Vagina (tissue), 2 donors: ENCODE data around the gene FAM83C. TPM values are rescaled to one million over a fixed set of nuclear protein-coding genes. Genes with fewer than 3 reads are reported as not detected.
A peak's percentile ranks its signal among the peaks of the same experiment; 100 is the strongest.

Experiments used
- DNase-seq, 2 donors: peaks; one replicate each; pipeline ENCODE4 v3.0.0-alpha.2; 2017; ENCODE audit errors: extremely low spot score in 2 of 2
- H3K27ac ChIP-seq: fragments of 200-600 bp; sonication (generic); one replicate; pipeline ENCODE4 v1.5.1; 2019
- H3K27me3 ChIP-seq: fragments of 200-600 bp; sonication (generic); one replicate; pipeline ENCODE4 v1.5.1; 2019
- H3K36me3 ChIP-seq, 2 donors: fragments of 200-600 bp; sonication (generic); one replicate each; pipeline ENCODE4 v1.5.1; 2017 to 2019
- H3K4me1 ChIP-seq: fragments of 200-600 bp; sonication (generic); one replicate; pipeline ENCODE4 v1.5.1; 2019
- H3K4me3 ChIP-seq, 2 donors: fragments of 200-600 bp; sonication (generic); 1 replicate in 1 of 2; 2 replicates in 1 of 2; pipeline ENCODE4 v1.5.1; 2016 to 2019
- H3K9me3 ChIP-seq: fragments of 200-600 bp; sonication (generic); one replicate; pipeline ENCODE4 v1.5.1; 2019
- CTCF ChIP-seq, 3 experiments: fragments of 450-650 bp in 2 of 3; fragments of 200-600 bp in 1 of 3; sonication (generic) in 1 of 3; IDR thresholded peaks; one replicate each; pipeline ENCODE4 v1.5.1; 2017 to 2019; ENCODE audit warnings: antibody characterized with exemption in 3 of 3, mild to moderate bottlenecking in 2 of 3, moderate library complexity in 2 of 3
- POLR2A ChIP-seq, 2 donors: fragments of 450-650 bp; IDR thresholded peaks; one replicate each; pipeline ENCODE4 v1.6.1; 2017; ENCODE audit warnings: antibody characterized with exemption in 2 of 2, mild to moderate bottlenecking in 2 of 2, moderate library complexity in 2 of 2
- POLR2AphosphoS5 ChIP-seq, 2 donors: sonication (generic); formaldehyde crosslinking; IDR thresholded peaks; one replicate each; pipeline ENCODE4 v1.9.0; 2017; ENCODE audit warnings: antibody characterized with exemption in 2 of 2, mild to moderate bottlenecking in 2 of 2, low read depth in 1 of 2; ENCODE audit not compliant: insufficient read depth in 1 of 2
- intact Hi-C: fragments of 100-400 bp; cut with DNase I; formaldehyde crosslinking; loops from one replicate; pipeline ENCODE4 v1.15.1; 2023
- total RNA-seq: library from RNA; depleted of rRNA; stranded (reverse); fragments of >200 nt; gene quantifications from one replicate; pipeline ENCODE4 v1.2.3, GENCODE V29; 2016

FAM83C gene
- total RNA-seq, 1 donor from 2014 or later, result 16.9 TPM

- Histone ChIP-seq H3K36me3 (no peaks in the 10 kb centered on the region), H3K4me1 (peaks cover 47% of the 10 kb centered on the region), H3K27me3 (no peaks in the 10 kb centered on the region), H3K27ac (peak overlapping the region; percentile 75), H3K4me3 (no peak overlapping the region), H3K9me3 (no peaks in the 10 kb centered on the region)
- no peak for DNase-seq
- intact Hi-C loops, result no loop called here
- TF ChIP-seq POLR2A (IDR thresholded peaks at IDR 0.05) (no peak), POLR2AphosphoS5 (IDR thresholded peaks at IDR 0.05; ENCODE audit: insufficient read depth in 1 of 2, low read depth in 1 of 2) (no peak), CTCF (IDR thresholded peaks at IDR 0.05) (no peak)
These were observed 11.1 kb upstream of the FAM83C start for GRCh38 chr20:35303382-35303734.

GRCh38 chr20:35302421-35303335, 10.5 kb upstream of the FAM83C start:
- no peak for DNase-seq
- no peaks in the 10 kb centered on the region for H3K27me3 ChIP-seq
- no peaks in the 10 kb centered on the region for H3K9me3 ChIP-seq
- intact Hi-C loops, result no loop called here
- peaks cover 41% of the 10 kb centered on the region for H3K4me1 ChIP-seq
- TF ChIP-seq CTCF (IDR thresholded peaks at IDR 0.05), result no peak
- no peak for TF ChIP-seq POLR2AphosphoS5 (IDR thresholded peaks at IDR 0.05; ENCODE audit: insufficient read depth in 1 of 2, low read depth in 1 of 2)
- no peak for TF ChIP-seq POLR2A (IDR thresholded peaks at IDR 0.05)
- no peaks in the 10 kb centered on the region for H3K36me3 ChIP-seq
- no peak overlapping the region for H3K4me3 ChIP-seq
- H3K27ac ChIP-seq, result no peak overlapping the region

- Histone ChIP-seq H3K9me3 (no peaks in the 10 kb centered on the region), H3K27me3 (no peaks in the 10 kb centered on the region), H3K4me1 (peaks cover 28% of the 10 kb centered on the region), H3K27ac (no peak overlapping the region), H3K4me3 (no peak overlapping the region), H3K36me3 (no peaks in the 10 kb centered on the region)
- TF ChIP-seq CTCF (IDR thresholded peaks at IDR 0.05), result no peak
- no peak for TF ChIP-seq POLR2AphosphoS5 (IDR thresholded peaks at IDR 0.05; ENCODE audit: insufficient read depth in 1 of 2, low read depth in 1 of 2)
- no peak for TF ChIP-seq POLR2A (IDR thresholded peaks at IDR 0.05)
- DNase-seq, result no peak
- intact Hi-C loops, result no loop called here
These were observed 9.2 kb upstream of the FAM83C start for GRCh38 chr20:35301426-35301825.

DNA sequence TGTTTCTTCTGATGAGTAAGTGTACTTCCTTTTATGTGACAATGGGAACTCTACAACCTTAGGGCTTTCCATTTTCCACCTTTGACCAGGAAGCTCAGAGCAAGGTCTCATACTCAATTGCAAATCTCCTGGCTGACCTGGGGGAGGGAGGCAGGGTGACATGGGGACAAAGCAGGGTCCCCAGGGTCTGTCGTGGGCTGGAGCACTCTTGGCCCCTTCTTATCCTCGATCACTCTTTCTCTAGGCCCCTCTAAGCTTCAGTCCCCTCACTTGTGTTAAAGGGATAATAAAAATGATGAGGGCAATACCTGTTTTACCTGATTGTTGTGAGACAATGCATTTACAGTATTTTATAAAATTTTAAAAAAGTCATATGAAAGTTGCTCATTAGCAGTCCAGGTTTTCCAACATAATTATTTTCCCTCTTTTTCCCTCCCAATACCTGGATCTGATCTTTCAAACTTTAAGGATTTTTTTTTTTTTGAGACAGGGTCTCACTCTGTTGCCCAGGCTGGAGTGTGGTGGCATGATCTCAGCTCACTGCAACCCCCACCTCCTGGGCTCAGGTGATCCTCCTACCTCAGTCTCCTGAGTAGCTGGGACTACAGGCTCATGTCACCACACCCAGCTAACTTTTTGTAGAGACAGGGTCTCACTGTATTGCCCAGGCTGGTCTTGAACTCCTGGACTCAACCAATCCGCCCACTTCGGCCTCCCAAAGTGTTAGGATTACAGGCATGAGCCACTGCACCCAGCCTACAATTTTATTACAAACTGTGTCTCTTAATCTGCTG, 8.4 kb upstream of the FAM83C start:
- Histone ChIP-seq H3K9me3 (no peaks in the 10 kb centered on the region), H3K27ac (no peak overlapping the region), H3K36me3 (no peaks in the 10 kb centered on the region), H3K4me3 (no peak overlapping the region), H3K4me1 (peaks cover 20% of the 10 kb centered on the region), H3K27me3 (no peaks in the 10 kb centered on the region)
- TF ChIP-seq POLR2A (IDR thresholded peaks at IDR 0.05), result no peak
- DNase-seq, result no peak
- intact Hi-C loops, result no loop called here

DNA sequence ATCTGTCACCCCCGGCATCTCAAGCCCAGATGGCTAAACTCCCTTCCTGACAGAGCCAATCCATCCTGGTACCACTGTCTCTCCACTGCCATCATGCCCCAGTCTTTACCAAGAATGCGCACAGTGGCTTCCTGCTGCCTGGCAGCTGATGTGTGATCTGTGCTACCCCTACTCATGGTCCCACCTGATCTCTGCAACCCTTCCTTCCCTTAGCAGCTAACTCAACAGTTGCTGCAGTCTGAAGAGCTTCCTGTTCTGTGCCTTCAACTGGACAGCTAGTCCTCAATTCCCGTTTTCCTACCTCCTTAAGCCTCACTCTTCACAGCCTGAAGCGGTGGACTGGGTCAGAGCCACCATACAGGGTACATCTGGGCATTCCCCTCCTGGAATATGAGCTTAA, 7.6 kb upstream of the FAM83C start:
- no peak for TF ChIP-seq POLR2A (IDR thresholded peaks at IDR 0.05)
- TF ChIP-seq CTCF (IDR thresholded peaks at IDR 0.05), result no peak
- TF ChIP-seq POLR2AphosphoS5 (IDR thresholded peaks at IDR 0.05; ENCODE audit: insufficient read depth in 1 of 2, low read depth in 1 of 2), result no peak
- Histone ChIP-seq H3K27me3 (no peaks in the 10 kb centered on the region), H3K9me3 (no peaks in the 10 kb centered on the region), H3K4me3 (no peak overlapping the region), H3K36me3 (no peaks in the 10 kb centered on the region), H3K27ac (no peak overlapping the region), H3K4me1 (peaks cover 13% of the 10 kb centered on the region)
- DNase-seq, result no peak
- intact Hi-C loops, result no loop called here
